ENCODE data around the gene PRRG4.
"Not testable (repeated sequence)": the region's sequence is repeated elsewhere in the genome, so short reads cannot be mapped to it uniquely, and the experiment has no call there.

PRRG4 gene

DNA sequence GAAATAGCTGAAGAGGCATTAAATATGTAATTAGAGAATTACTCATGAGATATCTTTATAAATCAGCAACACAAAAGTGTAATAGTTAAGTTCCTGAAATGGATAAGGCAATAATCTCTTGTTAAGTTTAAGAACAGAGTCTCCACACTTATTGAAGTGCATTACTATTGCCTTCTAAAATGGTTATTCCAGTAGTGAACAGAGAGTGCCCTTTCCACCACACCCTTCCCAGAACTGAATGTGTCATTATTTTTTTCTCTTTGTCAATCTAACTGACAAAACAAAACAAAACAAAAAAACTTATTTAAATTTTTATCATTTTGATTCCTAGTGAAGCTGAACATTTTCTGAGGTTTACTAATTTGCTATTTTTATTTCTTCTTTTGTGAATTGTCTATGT lies 9.2 kb upstream of the PRRG4 start:
- Mint-ChIP-seq H3K27ac (no peak overlapping the region), H3K36me3 (ENCODE audit: low read depth) (no peaks in the 10 kb centered on the region), H3K4me1 (ENCODE audit: low read depth) (peaks cover 8% of the 10 kb centered on the region), H3K27me3 (ENCODE audit: low read depth) (peaks cover 8% of the 10 kb centered on the region), H3K9me3 (no peaks in the 10 kb centered on the region), H3K4me3 (no peak overlapping the region)
- DNase-seq (ENCODE audit: low spot score) = no peak

GRCh38 chr11:32821517-32821916 lies 8.2 kb upstream of the PRRG4 start:
- peaks cover 3% of the 10 kb centered on the region for H3K27me3 Mint-ChIP-seq (ENCODE audit: low read depth)
- no peak for DNase-seq (ENCODE audit: low spot score)
- no peaks in the 10 kb centered on the region for H3K36me3 Mint-ChIP-seq (ENCODE audit: low read depth)
- no peaks in the 10 kb centered on the region for H3K9me3 Mint-ChIP-seq
- H3K4me3 Mint-ChIP-seq = peak overlapping the region; percentile 4
- H3K4me1 Mint-ChIP-seq (ENCODE audit: low read depth) = peaks cover 8% of the 10 kb centered on the region
- no peak overlapping the region for H3K27ac Mint-ChIP-seq

DNA sequence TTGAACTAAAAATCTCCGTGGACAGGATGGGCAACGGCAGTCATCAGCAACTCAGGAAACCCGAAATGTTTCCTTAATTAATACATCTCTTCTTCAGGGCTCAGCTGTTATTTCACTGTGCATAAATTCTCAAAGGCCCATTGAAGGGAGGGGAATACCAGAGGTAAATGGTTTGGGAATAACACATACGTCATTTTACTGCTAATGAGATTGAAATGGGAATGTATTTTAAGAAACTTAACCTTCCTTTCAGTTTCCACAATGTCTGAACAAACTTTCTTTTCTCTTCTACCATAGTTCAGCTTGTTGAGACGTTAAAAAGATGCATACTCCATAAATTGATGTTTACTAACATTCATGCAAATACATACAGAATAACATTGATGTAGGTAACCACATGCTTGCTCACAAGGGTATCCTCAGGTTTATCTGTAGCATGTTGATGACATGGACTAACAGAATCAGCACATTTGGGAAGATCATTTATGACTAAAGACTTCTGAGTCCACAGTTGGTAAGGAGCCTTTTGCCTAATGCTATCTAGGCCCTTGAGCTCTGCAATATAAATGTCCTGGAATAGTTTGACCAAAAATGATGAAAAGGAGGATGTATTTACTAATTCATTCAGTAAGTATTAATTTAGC lies 7.7 kb upstream of the PRRG4 start:
- no peaks in the 10 kb centered on the region for H3K9me3 Mint-ChIP-seq
- peaks cover 8% of the 10 kb centered on the region for H3K4me1 Mint-ChIP-seq (ENCODE audit: low read depth)
- no peak overlapping the region for H3K27ac Mint-ChIP-seq
- no peaks in the 10 kb centered on the region for H3K36me3 Mint-ChIP-seq (ENCODE audit: low read depth)
- peaks cover 3% of the 10 kb centered on the region for H3K27me3 Mint-ChIP-seq (ENCODE audit: low read depth)
- DNase-seq (ENCODE audit: low spot score) = no peak
- peak overlapping the region; percentile 4 for H3K4me3 Mint-ChIP-seq

- not testable (repeated sequence) for H3K4me1 Mint-ChIP-seq (ENCODE audit: low read depth); H3K9me3 Mint-ChIP-seq; H3K4me3 Mint-ChIP-seq; H3K36me3 Mint-ChIP-seq (ENCODE audit: low read depth); H3K27ac Mint-ChIP-seq; DNase-seq (ENCODE audit: low spot score); H3K27me3 Mint-ChIP-seq (ENCODE audit: low read depth)
Observed at GRCh38 chr11:32823617-32824016, 6.1 kb upstream of the PRRG4 start.

- Mint-ChIP-seq H3K9me3 (no peaks in the 10 kb centered on the region), H3K27ac (no peak overlapping the region), H3K4me3 (no peak overlapping the region), H3K36me3 (ENCODE audit: low read depth) (no peaks in the 10 kb centered on the region), H3K27me3 (ENCODE audit: low read depth) (peaks cover 19% of the 10 kb centered on the region), H3K4me1 (ENCODE audit: low read depth) (peaks cover 18% of the 10 kb centered on the region)
- no peak for DNase-seq (ENCODE audit: low spot score)
Observed at GRCh38 chr11:32826113-32826512, 3.6 kb upstream of the PRRG4 start.

- H3K36me3 Mint-ChIP-seq (ENCODE audit: low read depth) = no peaks in the 10 kb centered on the region
Observed at GRCh38 chr11:32827276-32827675, 2.5 kb upstream of the PRRG4 start.

DNA sequence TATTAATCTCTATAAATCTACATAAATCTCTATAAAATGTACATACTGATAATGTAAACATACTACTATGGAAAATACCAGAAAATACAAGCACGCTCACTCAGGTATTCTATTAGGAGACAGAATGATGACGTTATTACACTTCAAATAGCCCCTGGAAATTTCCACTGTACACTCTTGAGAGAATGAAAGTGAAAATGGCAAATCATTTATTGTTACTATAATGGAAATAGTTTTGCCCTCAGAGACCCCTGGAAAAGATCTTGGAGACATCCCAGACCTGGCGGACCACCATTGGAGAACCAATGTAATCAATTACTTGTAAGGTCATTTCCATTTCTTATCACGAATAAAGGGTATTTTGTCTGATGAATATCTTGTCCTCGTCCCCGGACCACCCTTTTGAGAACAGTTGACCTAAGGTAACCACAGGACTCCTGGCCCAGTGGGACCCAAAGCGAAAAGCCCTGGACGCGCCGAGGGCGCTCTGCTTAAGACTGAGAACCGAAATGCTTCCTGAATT lies 509 bp upstream of the PRRG4 start:
- Mint-ChIP-seq H3K27me3 (ENCODE audit: low read depth) (peaks cover 27% of the 10 kb centered on the region), H3K4me3 (peak overlapping the region; percentile 93), H3K9me3 (no peaks in the 10 kb centered on the region), H3K4me1 (ENCODE audit: low read depth) (peaks cover 14% of the 10 kb centered on the region), H3K27ac (peak overlapping the region; percentile 79), H3K36me3 (ENCODE audit: low read depth) (no peaks in the 10 kb centered on the region)
- DNase-seq (ENCODE audit: low spot score) = no peak

More at GRCh38 chr11:32827276-32827675, 2.5 kb upstream of the PRRG4 start:
- peaks cover 14% of the 10 kb centered on the region for H3K4me1 Mint-ChIP-seq (ENCODE audit: low read depth)
- H3K4me3 Mint-ChIP-seq = no peak overlapping the region
- peaks cover 24% of the 10 kb centered on the region for H3K27me3 Mint-ChIP-seq (ENCODE audit: low read depth)
- H3K9me3 Mint-ChIP-seq = no peaks in the 10 kb centered on the region
- no peak for DNase-seq (ENCODE audit: low spot score)
- H3K27ac Mint-ChIP-seq = no peak overlapping the region

DNA sequence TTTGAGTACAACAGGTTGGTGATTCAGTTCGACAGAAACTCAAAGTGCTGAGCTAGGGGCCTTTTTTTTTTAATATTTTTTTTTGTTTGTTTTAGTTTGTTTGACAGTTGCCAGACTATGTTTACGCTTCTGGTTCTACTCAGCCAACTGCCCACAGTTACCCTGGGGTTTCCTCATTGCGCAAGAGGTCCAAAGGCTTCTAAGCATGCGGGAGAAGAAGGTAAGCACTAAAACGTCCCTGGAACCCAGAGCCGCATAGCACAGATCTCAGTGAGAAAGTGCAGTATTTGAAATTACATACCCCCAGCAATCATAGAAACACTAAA lies 649 bp downstream of the PRRG4 start:
- DNase-seq (ENCODE audit: low spot score) = no peak
- Mint-ChIP-seq H3K27me3 (ENCODE audit: low read depth) (peaks cover 27% of the 10 kb centered on the region), H3K9me3 (no peaks in the 10 kb centered on the region), H3K27ac (peak overlapping the region; percentile 36), H3K4me1 (ENCODE audit: low read depth) (peaks cover 14% of the 10 kb centered on the region), H3K36me3 (ENCODE audit: low read depth) (no peaks in the 10 kb centered on the region), H3K4me3 (peak overlapping the region; percentile 63)

- Mint-ChIP-seq H3K27me3 (ENCODE audit: low read depth) (peaks cover 27% of the 10 kb centered on the region), H3K4me3 (peak overlapping the region; percentile 63), H3K36me3 (ENCODE audit: low read depth) (no peaks in the 10 kb centered on the region), H3K9me3 (no peaks in the 10 kb centered on the region), H3K27ac (peak overlapping the region; percentile 16), H3K4me1 (ENCODE audit: low read depth) (peaks cover 14% of the 10 kb centered on the region)
- DNase-seq (ENCODE audit: low spot score) = no peak
Observed at GRCh38 chr11:32830796-32831195, 1.1 kb downstream of the PRRG4 start.

- Mint-ChIP-seq H3K27ac (no peak overlapping the region), H3K9me3 (no peaks in the 10 kb centered on the region), H3K27me3 (ENCODE audit: low read depth) (peaks cover 27% of the 10 kb centered on the region), H3K4me3 (peak overlapping the region; percentile 63), H3K4me1 (ENCODE audit: low read depth) (peaks cover 14% of the 10 kb centered on the region), H3K36me3 (ENCODE audit: low read depth) (no peaks in the 10 kb centered on the region)
- no peak for DNase-seq (ENCODE audit: low spot score)
Observed at GRCh38 chr11:32831221-32831620, 1.5 kb downstream of the PRRG4 start.

GRCh38 chr11:32833921-32834320 lies 4.2 kb downstream of the PRRG4 start:
- DNase-seq (ENCODE audit: low spot score) = no peak
- peaks cover 24% of the 10 kb centered on the region for H3K27me3 Mint-ChIP-seq (ENCODE audit: low read depth)
- H3K4me3 Mint-ChIP-seq = no peak overlapping the region
- no peak overlapping the region for H3K27ac Mint-ChIP-seq
- H3K9me3 Mint-ChIP-seq = no peaks in the 10 kb centered on the region
- H3K36me3 Mint-ChIP-seq (ENCODE audit: low read depth) = no peaks in the 10 kb centered on the region
- peaks cover 11% of the 10 kb centered on the region for H3K4me1 Mint-ChIP-seq (ENCODE audit: low read depth)

GRCh38 chr11:32836946-32837345 lies 7.2 kb downstream of the PRRG4 start:
- DNase-seq (ENCODE audit: low spot score) = no peak
- Mint-ChIP-seq H3K4me3 (no peak overlapping the region), H3K9me3 (no peaks in the 10 kb centered on the region), H3K4me1 (ENCODE audit: low read depth) (no peaks in the 10 kb centered on the region), H3K27ac (no peak overlapping the region), H3K36me3 (ENCODE audit: low read depth) (no peaks in the 10 kb centered on the region), H3K27me3 (ENCODE audit: low read depth) (peaks cover 6% of the 10 kb centered on the region)

- H3K27me3 Mint-ChIP-seq (ENCODE audit: low read depth) = peaks cover 6% of the 10 kb centered on the region
- H3K9me3 Mint-ChIP-seq = no peaks in the 10 kb centered on the region
- no peak overlapping the region for H3K27ac Mint-ChIP-seq
Observed at GRCh38 chr11:32838505-32839274, 9.0 kb downstream of the PRRG4 start.

DNA sequence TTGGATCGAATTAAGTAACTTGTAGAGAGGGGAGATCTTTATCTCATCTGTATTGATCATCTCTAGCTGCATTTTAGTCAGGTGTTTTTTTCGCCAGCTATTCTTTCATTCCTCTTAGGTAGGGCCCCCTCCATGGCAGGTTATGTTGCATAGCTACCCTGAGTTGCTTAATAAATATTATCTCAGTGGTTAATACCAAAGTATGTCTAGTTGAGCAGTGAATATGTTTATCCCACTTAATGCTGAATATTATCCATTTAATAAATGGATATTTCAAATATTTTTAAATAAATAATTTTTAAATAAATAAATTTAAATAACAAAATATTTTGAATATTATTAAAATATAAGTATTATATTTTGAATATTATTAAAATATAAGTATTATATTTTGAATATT lies 9.6 kb downstream of the PRRG4 start:
- H3K27ac Mint-ChIP-seq = no peak overlapping the region
- no peaks in the 10 kb centered on the region for H3K4me1 Mint-ChIP-seq (ENCODE audit: low read depth)
- no peak for DNase-seq (ENCODE audit: low spot score)
- no peak overlapping the region for H3K4me3 Mint-ChIP-seq
- H3K9me3 Mint-ChIP-seq = no peaks in the 10 kb centered on the region
- H3K36me3 Mint-ChIP-seq (ENCODE audit: low read depth) = no peaks in the 10 kb centered on the region
- peaks cover 3% of the 10 kb centered on the region for H3K27me3 Mint-ChIP-seq (ENCODE audit: low read depth)

More at GRCh38 chr11:32838505-32839274, 9.0 kb downstream of the PRRG4 start:
- no peaks in the 10 kb centered on the region for H3K4me1 Mint-ChIP-seq (ENCODE audit: low read depth)
- DNase-seq (ENCODE audit: low spot score) = no peak
- H3K4me3 Mint-ChIP-seq = no peak overlapping the region
- no peaks in the 10 kb centered on the region for H3K36me3 Mint-ChIP-seq (ENCODE audit: low read depth)
